IMR-90 (cell line): ENCODE data around the gene DAB1. TPM values are rescaled to one million over a fixed set of nuclear protein-coding genes. Genes with fewer than 3 reads are reported as not detected.

Source experiments
- ATAC-seq: fragments of 200-7000 bp; cut with Tn5 transposase; 2 replicates; pipeline ENCODE4 v1.9.1; 2020; ENCODE audit warnings: low read depth, mild to moderate bottlenecking, moderate library complexity
- BruUV-seq: library from RNA; stranded (reverse); fragments of 400-500 nt; replicated peaks from 2 replicates; lab custom pipeline; 2021; lab: Mats Ljungman, UMichigan
- CTCF ChIA-PET: fragments of 300-600 bp; formaldehyde crosslinking; extraction: SDS; loops from one replicate; lab custom pipeline; 2021; ENCODE audit warnings: antibody characterized with exemption; lab: Yijun Ruan, JAX
- POLR2A ChIA-PET: fragments of 300-600 bp; sonication (Branson Sonifier 250); formaldehyde crosslinking; loops from one replicate; lab custom pipeline; 2022; ENCODE audit warnings: antibody characterized with exemption; ENCODE audit not compliant: unreplicated experiment; lab: Charles Lee
- DNase-seq: peaks from one replicate; pipeline ENCODE4 v3.0.0; 2013
- H2AFZ ChIP-seq: replicated peaks from 2 replicates; pipeline ENCODE3; 2013; ENCODE audit warnings: low read length, mild to moderate bottlenecking; ENCODE audit not compliant: poor library complexity
- H2AK5ac ChIP-seq: 2 replicates; pipeline ENCODE4 v1.6.1; 2013; ENCODE audit warnings: low read depth, low read length, inconsistent platforms
- H2AK9ac ChIP-seq: replicated peaks from 2 replicates; pipeline ENCODE3; 2013; ENCODE audit warnings: mild to moderate bottlenecking, low read depth, low read length, moderate library complexity; ENCODE audit not compliant: poor library complexity
- H2BK120ac ChIP-seq: 2 replicates; pipeline ENCODE4 v1.6.1; 2013; ENCODE audit warnings: low read depth, low read length, inconsistent platforms
- H2BK15ac ChIP-seq: 3 replicates; pipeline ENCODE4 v1.6.1; 2013; ENCODE audit warnings: low read depth, low read length, inconsistent platforms
- H2BK20ac ChIP-seq: 2 replicates; pipeline ENCODE4 v1.6.1; 2013; ENCODE audit warnings: low read depth, mild to moderate bottlenecking, inconsistent platforms, low read length, moderate library complexity
- H2BK5ac ChIP-seq: 2 replicates; pipeline ENCODE4 v1.6.1; 2013; ENCODE audit warnings: mild to moderate bottlenecking, low read depth, low read length, inconsistent platforms; ENCODE audit not compliant: poor library complexity, severe bottlenecking
- H3K14ac ChIP-seq: replicated peaks from 2 replicates; pipeline ENCODE4 v1.6.1; 2013; ENCODE audit warnings: low read depth, low read length, inconsistent platforms
- H3K18ac ChIP-seq: 2 replicates; pipeline ENCODE4 v1.6.1; 2013; ENCODE audit warnings: low read depth, low read length, control low read depth
- H3K23ac ChIP-seq: 2 replicates; pipeline ENCODE4 v1.6.1; 2013; ENCODE audit warnings: low read depth, low read length, inconsistent platforms
- H3K27ac ChIP-seq: 2 replicates; pipeline ENCODE4 v1.5.1; 2013; ENCODE audit warnings: mild to moderate bottlenecking, control low read depth, low read length; ENCODE audit not compliant: insufficient read depth
- H3K27me3 ChIP-seq: 2 replicates; pipeline ENCODE4 v1.6.1; 2013; ENCODE audit warnings: low read length; ENCODE audit not compliant: control insufficient read depth, insufficient read depth
- H3K36me3 ChIP-seq: 2 replicates; pipeline ENCODE4 v1.6.1; 2013; ENCODE audit warnings: low read length, mixed read lengths; ENCODE audit not compliant: control insufficient read depth, insufficient read depth
- H3K4ac ChIP-seq: 2 replicates; pipeline ENCODE4 v1.6.1; 2013; ENCODE audit warnings: low read depth, low read length, inconsistent platforms
- H3K4me1 ChIP-seq: 2 replicates; pipeline ENCODE4 v1.6.1; 2013; ENCODE audit warnings: low read length, mixed read lengths; ENCODE audit not compliant: control insufficient read depth, insufficient read depth
- H3K4me2 ChIP-seq: 2 replicates; pipeline ENCODE4 v1.6.1; 2013; ENCODE audit warnings: low read depth, mild to moderate bottlenecking, control low read depth, low read length, moderate library complexity
- H3K4me3 ChIP-seq: 2 replicates; pipeline ENCODE4 v1.5.1; 2013; ENCODE audit warnings: low read depth, mild to moderate bottlenecking, control low read depth, low read length, moderate library complexity; ENCODE audit not compliant: insufficient read depth
- H3K56ac ChIP-seq: 2 replicates; pipeline ENCODE4 v1.6.1; 2013; ENCODE audit warnings: low read length, inconsistent platforms; ENCODE audit not compliant: insufficient read depth; ENCODE audit errors: extremely low read depth
- H3K79me1 ChIP-seq, 2 experiments: 2 replicates each; pipeline ENCODE4 v1.6.1; 2013; ENCODE audit warnings: low read length in 2 of 2, inconsistent platforms in 1 of 2, low read depth in 1 of 2
- H3K9ac ChIP-seq: 2 replicates; pipeline ENCODE4 v1.6.1; 2013; ENCODE audit warnings: low read depth, low read length, control low read depth
- H3K9me1 ChIP-seq: 2 replicates; pipeline ENCODE4 v1.6.1; 2013; ENCODE audit warnings: low read length, inconsistent platforms; ENCODE audit not compliant: insufficient read depth
- H3K9me3 ChIP-seq: 2 replicates; pipeline ENCODE4 v1.6.1; 2013; ENCODE audit warnings: low read length; ENCODE audit not compliant: control insufficient read depth, insufficient read depth
- H4K20me1 ChIP-seq: 2 replicates; pipeline ENCODE4 v1.6.1; 2013; ENCODE audit warnings: low read length, inconsistent platforms; ENCODE audit not compliant: insufficient read depth
- H4K5ac ChIP-seq: 2 replicates; pipeline ENCODE4 v1.6.1; 2013; ENCODE audit warnings: mild to moderate bottlenecking, low read depth, low read length, control low read depth
- H4K8ac ChIP-seq, 2 experiments: 2 replicates each; pipeline ENCODE4 v1.6.1; 2013; ENCODE audit warnings: low read depth in 2 of 2, low read length in 2 of 2, control low read depth in 1 of 2, inconsistent platforms in 1 of 2
- H4K91ac ChIP-seq: 2 replicates; pipeline ENCODE4 v1.6.1; 2013; ENCODE audit warnings: low read depth, low read length, inconsistent platforms; ENCODE audit not compliant: insufficient read depth
- CEBPB ChIP-seq: IDR thresholded peaks from 2 replicates; pipeline ENCODE4 v1.6.1; 2012; ENCODE audit warnings: low read depth, low read length, improper control_type of control experiment
- MAFK ChIP-seq: IDR thresholded peaks from 2 replicates; pipeline ENCODE4 v1.6.1; 2012; ENCODE audit warnings: low read depth, low read length, improper control_type of control experiment
- WGBS, 2 experiments: methylation state at CpG; one replicate each; pipeline versions ENCODE4 v1.1.5 to v1.1.7; 2013; ENCODE audit warnings: missing lambda C conversion rate in 2 of 2; ENCODE audit not compliant: insufficient read length in 1 of 2; ENCODE audit errors: extremely low coverage in 2 of 2; 5-methylcytosine and 5-hydroxymethylcytosine counted together
- dilution Hi-C: fragments of 300-500 bp; cut with HindIII; formaldehyde crosslinking; loops from one replicate; pipeline ENCODE4 v1.14.3; 2018; ENCODE audit warnings: low sequenced_read_pairs; ENCODE audit not compliant: unreplicated experiment
- in situ Hi-C: fragments of 300-500 bp; cut with MboI; formaldehyde crosslinking; loops from 3 replicates; pipeline ENCODE4 v1.14.3; 2019; ENCODE audit warnings: low sequenced_read_pairs, inconsistent platforms, mixed read lengths
- intact Hi-C: fragments of 100-400 bp; cut with micrococcal nuclease; formaldehyde crosslinking; loops from 2 replicates; pipeline ENCODE4 v1.10.0; 2022
- polyA plus RNA-seq, 3 experiments: library from polyadenylated mRNA; depleted of rRNA; stranded (reverse); fragments of >200 nt; gene quantifications; 2 replicates each; pipeline ENCODE4 v1.2.3, GENCODE V29; 2012; ENCODE audit warnings: low replicate concordance in 1 of 3
- total RNA-seq: library from RNA; depleted of rRNA; stranded (reverse); fragments of >200 nt; gene quantifications from 2 replicates; pipeline ENCODE4 v1.2.3, GENCODE V29; 2012
- TF ChIP-seq, protein P1 (sequence below): fragments of 150-350 bp; IDR thresholded peaks from 2 replicates; pipeline ENCODE4 v1.6.1; 2016; ENCODE audit warnings: low read depth, mild to moderate bottlenecking, low read length, moderate library complexity, borderline replicate concordance

Gene DAB1
- total and polyA plus RNA-seq, 2 of the 4 experiments (the other 2 are of a cell fraction): 0.18 to 0.41 TPM

DNA sequence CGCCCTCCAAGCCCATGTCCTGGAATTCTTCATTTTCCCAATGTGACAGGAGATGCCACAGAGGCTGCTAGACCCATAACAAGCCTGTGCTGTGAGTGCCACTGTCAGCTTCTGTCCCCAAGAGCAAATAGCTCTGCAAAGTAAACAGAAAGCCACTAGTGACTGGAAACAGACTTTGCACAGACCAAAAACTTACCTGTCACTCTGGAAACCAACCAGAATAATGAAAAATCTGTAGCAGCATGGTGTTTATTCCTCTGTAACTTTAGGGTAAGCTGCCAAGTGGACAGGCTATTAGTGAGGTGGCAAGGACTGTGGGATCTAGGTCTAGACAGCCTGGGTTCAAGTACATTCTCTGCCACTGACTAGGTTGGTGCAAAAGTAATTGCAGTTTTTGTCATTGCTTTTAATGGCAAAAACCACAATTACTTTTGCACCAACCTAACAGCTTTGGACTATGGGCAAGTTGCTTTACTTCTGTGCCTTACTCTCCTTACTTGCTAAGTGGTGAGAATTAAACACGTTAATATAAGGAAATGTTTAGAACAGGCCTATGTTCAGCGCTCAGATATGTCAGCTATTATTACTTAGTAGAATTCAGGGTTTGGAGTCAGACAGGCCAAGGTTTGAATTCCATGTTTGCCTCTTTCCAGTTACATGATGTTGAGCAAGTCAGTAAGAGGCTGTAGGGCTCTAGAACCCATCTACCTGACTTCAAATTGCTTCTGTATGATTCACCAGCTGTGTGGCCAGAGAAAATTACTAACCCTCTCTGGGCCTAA lies 457.8 kb downstream of the DAB1 start, which contains the start of gene C8B (continued):
- TF ChIP-seq MAFK: no peak

DNA sequence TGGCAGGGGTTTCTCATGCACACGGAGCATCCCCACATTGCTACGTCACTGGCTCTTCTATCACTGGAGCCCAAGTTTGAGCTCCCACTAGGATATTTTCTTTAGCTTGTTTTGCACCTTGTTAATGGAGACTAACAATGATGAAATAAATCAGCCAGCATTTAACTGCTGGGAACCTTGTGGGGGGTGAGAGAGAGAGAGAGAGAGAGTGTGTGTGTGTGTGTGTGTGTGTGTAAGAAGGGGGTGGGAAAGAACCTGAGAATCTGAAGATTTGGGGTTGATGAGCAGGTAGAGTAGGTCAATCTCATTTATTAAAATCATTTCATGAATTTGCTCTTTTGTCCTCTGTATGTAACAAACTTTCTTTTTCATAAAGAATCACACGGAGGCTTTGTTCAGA lies 458.7 kb downstream of the DAB1 start:
- ChIA-PET POLR2A (no interaction called here), CTCF (no interaction called here)
- intact Hi-C loops: loop anchor here (5.0 kb wide), 1 partner anchor 133 kb away; no protein-coding TSS in a partner anchor

More for the DNA sequence above, 458.7 kb downstream of the DAB1 start:
- TF ChIP-seq, protein P1, sequence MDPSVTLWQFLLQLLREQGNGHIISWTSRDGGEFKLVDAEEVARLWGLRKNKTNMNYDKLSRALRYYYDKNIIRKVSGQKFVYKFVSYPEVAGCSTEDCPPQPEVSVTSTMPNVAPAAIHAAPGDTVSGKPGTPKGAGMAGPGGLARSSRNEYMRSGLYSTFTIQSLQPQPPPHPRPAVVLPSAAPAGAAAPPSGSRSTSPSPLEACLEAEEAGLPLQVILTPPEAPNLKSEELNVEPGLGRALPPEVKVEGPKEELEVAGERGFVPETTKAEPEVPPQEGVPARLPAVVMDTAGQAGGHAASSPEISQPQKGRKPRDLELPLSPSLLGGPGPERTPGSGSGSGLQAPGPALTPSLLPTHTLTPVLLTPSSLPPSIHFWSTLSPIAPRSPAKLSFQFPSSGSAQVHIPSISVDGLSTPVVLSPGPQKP: no peak
- TF ChIP-seq CEBPB: no peak
- Histone ChIP-seq H3K18ac (no peak overlapping the region), H3K56ac (no peak overlapping the region), H2BK15ac (no peak overlapping the region), H3K9me3 (no peaks in the 10 kb centered on the region), H2BK120ac (no peak overlapping the region), H3K14ac (no peak overlapping the region), H2BK5ac (no peak overlapping the region), H3K4me3 (no peak overlapping the region), H2BK20ac (no peak overlapping the region), H4K5ac (no peak overlapping the region), H2AK9ac (no peak overlapping the region), H3K27ac (no peak overlapping the region), H2AFZ (no peak overlapping the region), H3K9me1 (no peaks in the 10 kb centered on the region; the same call in 1 of the 2 replicates), H4K20me1 (no peaks in the 10 kb centered on the region), H4K8ac (no peak overlapping the region), H3K79me1 (no peaks in the 10 kb centered on the region), H3K27me3 (no peaks in the 10 kb centered on the region; the same call in 1 of the 2 replicates), H3K9ac (no peak overlapping the region), H2AK5ac (no peak overlapping the region), H3K4me2 (no peak overlapping the region), H3K36me3 (no peaks in the 10 kb centered on the region), H3K23ac (no peak overlapping the region), H3K4me1 (no peaks in the 10 kb centered on the region; the same call in 1 of the 2 replicates), H3K4ac (no peak overlapping the region), H4K91ac (no peak overlapping the region)
- no peak for DNase-seq
- in situ Hi-C loops: no loop called here
- WGBS, 2 experiments: no CpG with 5 or more reads among the region's 3 CpGs
- BruUV-seq: no TSS peak
- dilution Hi-C loops: no loop called here
- no peak for ATAC-seq
